ENCODE measurements around the gene ORAI3. TPM values are rescaled to one million over a fixed set of nuclear protein-coding genes. Genes with fewer than 3 reads are reported as not detected.
A peak's percentile ranks its signal among the peaks of the same experiment; 100 is the strongest.

The ORAI3 gene
- polyA plus RNA-seq, 1 of the 3 experiments (the other 2 are of a cell fraction), result 29.0 TPM

- H3K36me3 ChIP-seq (replicated peaks in 1 of 2; ENCODE audit: control insufficient read depth in 1 of 2, insufficient read depth in 2 of 2, low read length in 1 of 2), result peaks cover 8 to 34% of the 10 kb centered on the region in 2 experiments
- H3K9me3 ChIP-seq, result no peaks in the 10 kb centered on the region
- peak overlapping the region; percentile 65 for H3K9ac ChIP-seq
- ChIA-PET CTCF (interaction anchor here (1.0 to 1.7 kb wide), 6 partner anchors 11 to 50 kb away, joined by 3 to 7 read pairs (median 4); no protein-coding TSS in a partner anchor), POLR2A (no interaction called here)
- H4K20me1 ChIP-seq (ENCODE audit: insufficient read depth), result no peaks in the 10 kb centered on the region
- H3K27me3 ChIP-seq (ENCODE audit: insufficient read depth), result no peaks in the 10 kb centered on the region
- peak overlapping the region in 1 of 2 experiments; percentile 85; a peak in 2 of 4 replicates for H3K27ac ChIP-seq (ENCODE audit: low read depth in 2 of 2, low read length in 1 of 2)
- H3K4me2 ChIP-seq, result peak overlapping the region; percentile 97
- DNase-seq, result no peak
- peaks cover 0 to 23% of the 10 kb centered on the region in 2 experiments; a peak in 1 of 4 replicates for H3K4me1 ChIP-seq (ENCODE audit: control insufficient read depth in 1 of 2, insufficient read depth in 2 of 2, low read depth in 1 of 2, low read length in 1 of 2)
- H3F3A ChIP-seq (replicated peaks; ENCODE audit: insufficient read depth), result peaks cover 12% of the 10 kb centered on the region
- H2AFZ ChIP-seq (ENCODE audit: low read depth), result no peak overlapping the region
- peak overlapping the region; percentile 71 to 80 for H3K4me3 ChIP-seq (ENCODE audit: low read depth in 2 of 2, low read length in 1 of 2)
- no peaks in the 10 kb centered on the region for H3K9me2 ChIP-seq
- WGBS (ENCODE audit: low lambda C conversion rate), result 78% methylated on average over 10 of the region's 11 CpGs
- TF ChIP-seq, protein P1, sequence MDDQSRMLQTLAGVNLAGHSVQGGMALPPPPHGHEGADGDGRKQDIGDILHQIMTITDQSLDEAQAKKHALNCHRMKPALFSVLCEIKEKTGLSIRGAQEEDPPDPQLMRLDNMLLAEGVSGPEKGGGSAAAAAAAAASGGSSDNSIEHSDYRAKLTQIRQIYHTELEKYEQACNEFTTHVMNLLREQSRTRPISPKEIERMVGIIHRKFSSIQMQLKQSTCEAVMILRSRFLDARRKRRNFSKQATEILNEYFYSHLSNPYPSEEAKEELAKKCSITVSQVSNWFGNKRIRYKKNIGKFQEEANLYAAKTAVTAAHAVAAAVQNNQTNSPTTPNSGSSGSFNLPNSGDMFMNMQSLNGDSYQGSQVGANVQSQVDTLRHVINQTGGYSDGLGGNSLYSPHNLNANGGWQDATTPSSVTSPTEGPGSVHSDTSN (IDR thresholded peaks at IDR 0.05), result no peak
- TF ChIP-seq, protein P2, sequence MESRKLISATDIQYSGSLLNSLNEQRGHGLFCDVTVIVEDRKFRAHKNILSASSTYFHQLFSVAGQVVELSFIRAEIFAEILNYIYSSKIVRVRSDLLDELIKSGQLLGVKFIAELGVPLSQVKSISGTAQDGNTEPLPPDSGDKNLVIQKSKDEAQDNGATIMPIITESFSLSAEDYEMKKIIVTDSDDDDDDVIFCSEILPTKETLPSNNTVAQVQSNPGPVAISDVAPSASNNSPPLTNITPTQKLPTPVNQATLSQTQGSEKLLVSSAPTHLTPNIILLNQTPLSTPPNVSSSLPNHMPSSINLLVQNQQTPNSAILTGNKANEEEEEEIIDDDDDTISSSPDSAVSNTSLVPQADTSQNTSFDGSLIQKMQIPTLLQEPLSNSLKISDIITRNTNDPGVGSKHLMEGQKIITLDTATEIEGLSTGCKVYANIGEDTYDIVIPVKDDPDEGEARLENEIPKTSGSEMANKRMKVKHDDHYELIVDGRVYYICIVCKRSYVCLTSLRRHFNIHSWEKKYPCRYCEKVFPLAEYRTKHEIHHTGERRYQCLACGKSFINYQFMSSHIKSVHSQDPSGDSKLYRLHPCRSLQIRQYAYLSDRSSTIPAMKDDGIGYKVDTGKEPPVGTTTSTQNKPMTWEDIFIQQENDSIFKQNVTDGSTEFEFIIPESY (IDR thresholded peaks at IDR 0.05; ENCODE audit: borderline replicate concordance, low read depth), result no peak
- TF ChIP-seq, protein P3, sequence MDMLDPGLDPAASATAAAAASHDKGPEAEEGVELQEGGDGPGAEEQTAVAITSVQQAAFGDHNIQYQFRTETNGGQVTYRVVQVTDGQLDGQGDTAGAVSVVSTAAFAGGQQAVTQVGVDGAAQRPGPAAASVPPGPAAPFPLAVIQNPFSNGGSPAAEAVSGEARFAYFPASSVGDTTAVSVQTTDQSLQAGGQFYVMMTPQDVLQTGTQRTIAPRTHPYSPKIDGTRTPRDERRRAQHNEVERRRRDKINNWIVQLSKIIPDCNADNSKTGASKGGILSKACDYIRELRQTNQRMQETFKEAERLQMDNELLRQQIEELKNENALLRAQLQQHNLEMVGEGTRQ (IDR thresholded peaks at IDR 0.05; ENCODE audit: borderline replicate concordance, low read depth, low read length), result no peak
- peaks cover 14% of the 10 kb centered on the region for H3K79me2 ChIP-seq (ENCODE audit: insufficient read depth)
Observed at GRCh38 chr16:30924913-30925631, 23.8 kb upstream of the ORAI3 start.

- Histone ChIP-seq H3K36me3 (replicated peaks in 1 of 2; ENCODE audit: control insufficient read depth in 1 of 2, insufficient read depth in 2 of 2, low read length in 1 of 2) (peaks cover 7 to 39% of the 10 kb centered on the region in 2 experiments), H3K4me3 (ENCODE audit: low read depth in 2 of 2, low read length in 1 of 2) (peak overlapping the region in 1 of 2 experiments; percentile 80; a peak in 1 of 4 replicates), H2AFZ (ENCODE audit: low read depth) (no peak overlapping the region), H3K9me2 (no peaks in the 10 kb centered on the region), H4K20me1 (ENCODE audit: insufficient read depth) (no peaks in the 10 kb centered on the region), H3K9ac (peak overlapping the region; percentile 65; the same call in 1 of the 2 replicates), H3K4me1 (ENCODE audit: control insufficient read depth in 1 of 2, insufficient read depth in 2 of 2, low read depth in 1 of 2, low read length in 1 of 2) (peaks cover 0 to 23% of the 10 kb centered on the region in 2 experiments; a peak in 1 of 4 replicates), H3K27ac (ENCODE audit: low read depth in 2 of 2, low read length in 1 of 2) (no peak overlapping the region; a peak in 1 of 4 replicates), H3K27me3 (ENCODE audit: insufficient read depth) (no peaks in the 10 kb centered on the region), H3K4me2 (peak overlapping the region; percentile 97; the same call in 1 of the 2 replicates), H3K9me3 (no peaks in the 10 kb centered on the region), H3F3A (replicated peaks; ENCODE audit: insufficient read depth) (peaks cover 10% of the 10 kb centered on the region), H3K79me2 (ENCODE audit: insufficient read depth) (peaks cover 14% of the 10 kb centered on the region)
- ChIA-PET CTCF (interaction anchor here (1.0 to 1.7 kb wide), 5 partner anchors 10 to 50 kb away, joined by 3 to 5 read pairs (median 3); no protein-coding TSS in a partner anchor), POLR2A (no interaction called here)
- TF ChIP-seq FOXM1 (IDR thresholded peaks at IDR 0.05; ENCODE audit: low read depth) (no peak), YY1 (IDR thresholded peaks at IDR 0.05; ENCODE audit: low read depth) (no peak), IRF3 (IDR thresholded peaks at IDR 0.05; ENCODE audit: low read depth, low read length) (no peak), ELF1 (IDR thresholded peaks at IDR 0.05) (no peak), NRF1 (IDR thresholded peaks at IDR 0.05; ENCODE audit: low read depth, low read length) (no peak), TEAD4 (IDR thresholded peaks at IDR 0.05; ENCODE audit: borderline replicate concordance, insufficient read depth) (no peak), JUND (IDR thresholded peaks at IDR 0.05) (no peak), RFX5 (IDR thresholded peaks at IDR 0.05; ENCODE audit: low read length) (no peak)
- TF ChIP-seq, protein P4, sequence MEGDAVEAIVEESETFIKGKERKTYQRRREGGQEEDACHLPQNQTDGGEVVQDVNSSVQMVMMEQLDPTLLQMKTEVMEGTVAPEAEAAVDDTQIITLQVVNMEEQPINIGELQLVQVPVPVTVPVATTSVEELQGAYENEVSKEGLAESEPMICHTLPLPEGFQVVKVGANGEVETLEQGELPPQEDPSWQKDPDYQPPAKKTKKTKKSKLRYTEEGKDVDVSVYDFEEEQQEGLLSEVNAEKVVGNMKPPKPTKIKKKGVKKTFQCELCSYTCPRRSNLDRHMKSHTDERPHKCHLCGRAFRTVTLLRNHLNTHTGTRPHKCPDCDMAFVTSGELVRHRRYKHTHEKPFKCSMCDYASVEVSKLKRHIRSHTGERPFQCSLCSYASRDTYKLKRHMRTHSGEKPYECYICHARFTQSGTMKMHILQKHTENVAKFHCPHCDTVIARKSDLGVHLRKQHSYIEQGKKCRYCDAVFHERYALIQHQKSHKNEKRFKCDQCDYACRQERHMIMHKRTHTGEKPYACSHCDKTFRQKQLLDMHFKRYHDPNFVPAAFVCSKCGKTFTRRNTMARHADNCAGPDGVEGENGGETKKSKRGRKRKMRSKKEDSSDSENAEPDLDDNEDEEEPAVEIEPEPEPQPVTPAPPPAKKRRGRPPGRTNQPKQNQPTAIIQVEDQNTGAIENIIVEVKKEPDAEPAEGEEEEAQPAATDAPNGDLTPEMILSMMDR (IDR thresholded peaks at IDR 0.05), result no peak
- TF ChIP-seq, protein P1 (IDR thresholded peaks at IDR 0.05), result no peak
- no peak for DNase-seq
- WGBS (ENCODE audit: low lambda C conversion rate), result 93% methylated on average over 20 of the region's 26 CpGs
Observed at GRCh38 chr16:30925632-30925987, 23.3 kb upstream of the ORAI3 start.
